ENCODE results near the gene WASHC1. TPM values are rescaled to one million over a fixed set of nuclear protein-coding genes. Genes with fewer than 3 reads are reported as not detected.
"Not testable (repeated sequence)": the region's sequence is repeated elsewhere in the genome, so short reads cannot be mapped to it uniquely, and the experiment has no call there.

Gene WASHC1
- total RNA-seq, 2 donors from 2014 or later = 21.4 to 23.4 TPM

- not testable (repeated sequence) for H3K4me1 ChIP-seq (ENCODE audit: control insufficient read depth, insufficient read depth, low read length); H3K36me3 Mint-ChIP-seq (ENCODE audit: low read depth); H3K9me3 ChIP-seq (ENCODE audit: control insufficient read depth, low read length); H3K9me3 Mint-ChIP-seq; H3K36me3 ChIP-seq (ENCODE audit: control insufficient read depth, insufficient read depth, low read length); H3K27ac ChIP-seq (ENCODE audit: low read depth, low read length); H3K27ac Mint-ChIP-seq; H3K4me1 Mint-ChIP-seq; H3K9ac ChIP-seq (ENCODE audit: extremely low read depth, low read length, poor library complexity, severe bottlenecking)
- peak; percentile 10 for TF ChIP-seq CTCF (conservative IDR thresholded peaks at IDR 0.05)
- DNase-seq = peak; percentile 75
- Mint-ChIP-seq H3K4me3 (peak overlapping the region; percentile 56), H3K27me3 (ENCODE audit: insufficient read depth) (peaks cover 38% of the 10 kb centered on the region)
- WGBS, 2 experiments (ENCODE audit: insufficient coverage in 1 of 2, insufficient read length in 1 of 2) = 0 to 1% methylated on average over 6 to 109 of the region's 109 CpGs
- Histone ChIP-seq H3K4me3 (ENCODE audit: low read length) (peak overlapping the region; percentile 53), H3K27me3 (ENCODE audit: control insufficient read depth, insufficient read depth, low read length, poor library complexity, severe bottlenecking) (peaks cover 38% of the 10 kb centered on the region)
Measured at GRCh38 chr9:73076-73899, 44.0 kb upstream of the WASHC1 start.

DNA sequence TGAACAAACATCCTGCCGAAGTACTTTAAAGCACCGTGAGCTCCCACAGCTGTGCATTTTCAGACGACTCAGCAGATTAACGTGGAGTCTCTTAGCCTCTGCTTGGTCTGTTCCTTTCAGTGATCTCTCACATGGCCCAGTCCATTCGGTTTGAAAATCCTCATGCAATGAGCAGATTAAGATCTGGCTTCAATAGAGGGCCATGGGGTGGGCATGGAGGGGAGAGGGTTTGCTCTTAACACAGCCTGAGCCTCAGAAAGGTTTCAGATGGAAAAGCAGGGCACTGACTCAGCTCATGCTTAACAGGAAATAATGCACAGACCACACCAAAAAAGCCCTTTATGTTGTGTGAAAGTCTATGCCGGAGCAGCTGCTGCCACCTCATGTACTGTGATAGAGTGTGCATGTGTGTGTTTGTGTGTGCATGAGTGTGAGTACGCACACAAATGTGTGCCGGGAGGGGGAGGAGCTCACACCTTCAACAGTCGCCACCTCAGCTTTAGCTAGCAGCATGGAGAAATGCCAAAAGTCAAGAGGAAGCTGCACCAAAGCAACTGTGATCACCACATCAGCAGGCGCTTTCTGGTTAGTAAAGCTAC lies 33.9 kb upstream of the WASHC1 start:
- H3K4me1 Mint-ChIP-seq; H3K4me3 ChIP-seq (ENCODE audit: low read length); H3K36me3 Mint-ChIP-seq (ENCODE audit: low read depth); H3K9me3 ChIP-seq (ENCODE audit: control insufficient read depth, low read length); H3K9me3 Mint-ChIP-seq; H3K4me3 Mint-ChIP-seq; H3K27me3 ChIP-seq (ENCODE audit: control insufficient read depth, insufficient read depth, low read length, poor library complexity, severe bottlenecking); H3K27ac Mint-ChIP-seq; H3K27ac ChIP-seq (ENCODE audit: low read depth, low read length); H3K36me3 ChIP-seq (ENCODE audit: control insufficient read depth, insufficient read depth, low read length); H3K27me3 Mint-ChIP-seq (ENCODE audit: insufficient read depth); H3K4me1 ChIP-seq (ENCODE audit: control insufficient read depth, insufficient read depth, low read length); H3K9ac ChIP-seq (ENCODE audit: extremely low read depth, low read length, poor library complexity, severe bottlenecking): not testable (repeated sequence)
- 50% methylated on average over 9 of the region's 10 CpGs; no CpG with 5 or more reads in 1 of the 2 experiments for WGBS, 2 experiments (ENCODE audit: insufficient coverage in 1 of 2, insufficient read length in 1 of 2)
- DNase-seq = peak; percentile 31

DNA sequence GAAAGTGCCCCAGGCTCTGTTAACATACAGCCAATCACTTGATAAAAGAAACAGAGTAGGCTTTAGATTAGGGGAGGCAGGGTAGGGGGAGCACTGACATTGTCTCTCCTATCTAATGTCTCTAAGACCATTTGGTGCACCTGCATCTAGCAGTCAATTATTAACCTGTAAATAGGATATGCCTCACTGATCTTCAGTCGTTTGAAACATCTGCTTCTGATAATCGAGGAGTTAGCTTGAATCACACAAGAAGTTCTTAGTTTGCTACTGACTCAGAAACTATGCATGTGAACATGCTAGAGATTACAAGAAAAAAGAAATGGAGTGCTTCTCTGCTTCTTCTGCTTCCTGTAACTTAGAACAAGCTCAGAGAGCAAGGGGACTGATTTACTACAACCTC lies 23.4 kb upstream of the WASHC1 start:
- WGBS, 2 experiments (ENCODE audit: insufficient coverage in 1 of 2, insufficient read length in 1 of 2) = 36% methylated on average over 2 of the region's 2 CpGs; no CpG with 5 or more reads in 1 of the 2 experiments
- H3K9me3 ChIP-seq (ENCODE audit: control insufficient read depth, low read length); H3K36me3 ChIP-seq (ENCODE audit: control insufficient read depth, insufficient read depth, low read length); H3K4me3 ChIP-seq (ENCODE audit: low read length); H3K27me3 Mint-ChIP-seq (ENCODE audit: insufficient read depth); DNase-seq; H3K9ac ChIP-seq (ENCODE audit: extremely low read depth, low read length, poor library complexity, severe bottlenecking); H3K9me3 Mint-ChIP-seq; H3K27ac Mint-ChIP-seq; H3K4me1 ChIP-seq (ENCODE audit: control insufficient read depth, insufficient read depth, low read length); H3K27ac ChIP-seq (ENCODE audit: low read depth, low read length); H3K36me3 Mint-ChIP-seq (ENCODE audit: low read depth); H3K4me1 Mint-ChIP-seq; H3K27me3 ChIP-seq (ENCODE audit: control insufficient read depth, insufficient read depth, low read length, poor library complexity, severe bottlenecking); H3K4me3 Mint-ChIP-seq: not testable (repeated sequence)

GRCh38 chr9:48190-48842 lies 19.1 kb upstream of the WASHC1 start:
- not testable (repeated sequence) for H3K4me1 ChIP-seq (ENCODE audit: control insufficient read depth, insufficient read depth, low read length); H3K9ac ChIP-seq (ENCODE audit: extremely low read depth, low read length, poor library complexity, severe bottlenecking); H3K36me3 ChIP-seq (ENCODE audit: control insufficient read depth, insufficient read depth, low read length); H3K4me3 ChIP-seq (ENCODE audit: low read length); H3K27ac ChIP-seq (ENCODE audit: low read depth, low read length); H3K9me3 ChIP-seq (ENCODE audit: control insufficient read depth, low read length); H3K9me3 Mint-ChIP-seq; DNase-seq; H3K27me3 Mint-ChIP-seq (ENCODE audit: insufficient read depth); H3K4me3 Mint-ChIP-seq; H3K27me3 ChIP-seq (ENCODE audit: control insufficient read depth, insufficient read depth, low read length, poor library complexity, severe bottlenecking); H3K4me1 Mint-ChIP-seq; H3K36me3 Mint-ChIP-seq (ENCODE audit: low read depth); H3K27ac Mint-ChIP-seq
- WGBS, 2 experiments (ENCODE audit: insufficient coverage in 1 of 2, insufficient read length in 1 of 2) = 20 to 60% methylated on average over 1 to 3 of the region's 5 CpGs

DNA sequence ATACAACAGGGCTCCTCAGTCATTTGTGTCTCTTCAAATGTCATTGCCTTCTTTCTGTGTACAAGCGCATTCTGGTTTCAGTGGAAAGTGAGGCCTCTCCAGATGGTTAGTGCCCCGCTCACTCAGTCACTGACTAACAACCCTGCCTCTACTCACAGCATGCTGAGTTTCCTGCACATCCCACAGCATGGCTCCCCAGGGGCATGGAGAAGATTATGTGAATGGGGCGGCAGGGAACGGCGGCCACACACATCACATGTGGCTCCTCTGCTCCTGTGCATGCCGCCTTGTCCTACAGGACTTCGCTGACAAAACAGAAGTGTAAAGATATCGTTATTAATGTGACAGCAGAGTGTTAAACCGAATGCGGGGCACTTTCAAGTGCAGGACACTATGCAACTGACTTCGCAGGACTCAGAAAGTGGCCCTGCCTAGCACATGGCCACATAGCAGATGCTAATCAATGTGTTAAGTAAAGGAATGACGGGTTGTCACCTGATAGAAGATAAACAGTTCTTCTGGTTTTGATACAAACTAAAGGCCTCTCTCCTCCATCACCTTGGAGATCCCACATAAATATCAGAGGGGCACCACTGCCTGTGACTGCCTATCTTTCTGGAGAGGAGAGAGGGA lies 17.5 kb upstream of the WASHC1 start:
- not testable (repeated sequence) for H3K9me3 Mint-ChIP-seq; H3K36me3 ChIP-seq (ENCODE audit: control insufficient read depth, insufficient read depth, low read length); H3K27ac ChIP-seq (ENCODE audit: low read depth, low read length); H3K4me3 Mint-ChIP-seq; H3K27me3 ChIP-seq (ENCODE audit: control insufficient read depth, insufficient read depth, low read length, poor library complexity, severe bottlenecking); H3K27me3 Mint-ChIP-seq (ENCODE audit: insufficient read depth); H3K36me3 Mint-ChIP-seq (ENCODE audit: low read depth); DNase-seq; H3K4me1 ChIP-seq (ENCODE audit: control insufficient read depth, insufficient read depth, low read length); H3K27ac Mint-ChIP-seq; H3K9me3 ChIP-seq (ENCODE audit: control insufficient read depth, low read length); H3K9ac ChIP-seq (ENCODE audit: extremely low read depth, low read length, poor library complexity, severe bottlenecking); H3K4me1 Mint-ChIP-seq; H3K4me3 ChIP-seq (ENCODE audit: low read length)
- WGBS, 2 experiments (ENCODE audit: insufficient coverage in 1 of 2, insufficient read length in 1 of 2) = 88% methylated on average over 5 of the region's 12 CpGs; no CpG with 5 or more reads in 1 of the 2 experiments

DNA sequence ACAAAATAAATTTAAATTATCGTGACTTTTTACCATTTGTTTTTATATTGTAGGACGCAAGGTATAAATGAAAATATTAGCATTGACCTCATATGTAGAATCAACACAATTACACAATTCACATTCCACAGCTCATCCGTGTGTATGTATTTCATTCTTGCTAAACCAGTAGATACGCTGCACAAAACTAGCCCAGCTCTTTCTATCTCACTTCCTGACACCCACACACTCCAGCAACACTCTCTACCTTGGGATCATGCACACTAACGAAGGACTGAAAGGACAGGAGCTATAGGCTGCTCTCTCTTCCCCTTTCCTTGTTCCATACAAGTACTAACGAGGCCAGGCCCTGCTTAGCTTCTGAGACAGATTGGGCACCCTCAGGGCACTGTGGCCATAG lies 16.9 kb upstream of the WASHC1 start:
- H3K27me3 ChIP-seq (ENCODE audit: control insufficient read depth, insufficient read depth, low read length, poor library complexity, severe bottlenecking); H3K27ac Mint-ChIP-seq; H3K36me3 ChIP-seq (ENCODE audit: control insufficient read depth, insufficient read depth, low read length); H3K9me3 ChIP-seq (ENCODE audit: control insufficient read depth, low read length); H3K4me3 ChIP-seq (ENCODE audit: low read length); H3K9me3 Mint-ChIP-seq; H3K4me1 Mint-ChIP-seq; H3K36me3 Mint-ChIP-seq (ENCODE audit: low read depth); H3K9ac ChIP-seq (ENCODE audit: extremely low read depth, low read length, poor library complexity, severe bottlenecking); H3K27ac ChIP-seq (ENCODE audit: low read depth, low read length); H3K4me1 ChIP-seq (ENCODE audit: control insufficient read depth, insufficient read depth, low read length); H3K4me3 Mint-ChIP-seq; H3K27me3 Mint-ChIP-seq (ENCODE audit: insufficient read depth): not testable (repeated sequence)
- peak; percentile 8 for DNase-seq
- WGBS, 2 experiments (ENCODE audit: insufficient coverage in 1 of 2, insufficient read length in 1 of 2) = 67 to 70% methylated on average over 3 to 4 of the region's 6 CpGs
